ENCODE results near the gene KRT72.

Gene KRT72

GRCh38 chr12:52630008-52630500 lies 28.8 kb upstream of the KRT72 start:
- DNase-seq (ENCODE audit: low read depth): no peak

- DNase-seq (ENCODE audit: low read depth): no peak
Observed at GRCh38 chr12:52629281-52630007, 28.2 kb upstream of the KRT72 start.

- no peak for DNase-seq (ENCODE audit: low read depth)
Observed at GRCh38 chr12:52628841-52629240, 27.6 kb upstream of the KRT72 start.

GRCh38 chr12:52628111-52628507 lies 26.8 kb upstream of the KRT72 start:
- no peak for DNase-seq (ENCODE audit: low read depth)

- DNase-seq (ENCODE audit: low read depth): no peak
Observed at GRCh38 chr12:52627395-52628110, 26.3 kb upstream of the KRT72 start.

- no peak for DNase-seq (ENCODE audit: low read depth)
Observed at GRCh38 chr12:52622349-52622748, 21.1 kb upstream of the KRT72 start.

- DNase-seq (ENCODE audit: low read depth): no peak
Observed at GRCh38 chr12:52618866-52619265, 17.6 kb upstream of the KRT72 start.

GRCh38 chr12:52618216-52618615 lies 17.0 kb upstream of the KRT72 start, which contains the start of gene KRT73:
Gene KRT73 (minus strand): TSS chr12:52618559. CDS start chr12:52618524, 35 bp downstream.
- DNase-seq (ENCODE audit: low read depth): no peak

- no peak for DNase-seq (ENCODE audit: low read depth)
Observed at GRCh38 chr12:52617403-52617785, 16.1 kb upstream of the KRT72 start.

GRCh38 chr12:52616680-52617402 lies 15.6 kb upstream of the KRT72 start:
- no peak for DNase-seq (ENCODE audit: low read depth)

- DNase-seq (ENCODE audit: low read depth): no peak
Observed at GRCh38 chr12:52615912-52616311, 14.6 kb upstream of the KRT72 start.

- DNase-seq (ENCODE audit: low read depth): no peak
Observed at GRCh38 chr12:52615208-52615868, 14.1 kb upstream of the KRT72 start.

GRCh38 chr12:52614381-52615207 lies 13.3 kb upstream of the KRT72 start:
- DNase-seq (ENCODE audit: low read depth): no peak

GRCh38 chr12:52613384-52614030 lies 12.2 kb upstream of the KRT72 start:
- DNase-seq (ENCODE audit: low read depth): no peak

- no peak for DNase-seq (ENCODE audit: low read depth)
Observed at GRCh38 chr12:52612431-52613383, 11.4 kb upstream of the KRT72 start.

- no peak for DNase-seq (ENCODE audit: low read depth)
Observed at GRCh38 chr12:52611080-52611468, 9.8 kb upstream of the KRT72 start.

- DNase-seq (ENCODE audit: low read depth): no peak
Observed at GRCh38 chr12:52608826-52609630, 7.8 kb upstream of the KRT72 start.

GRCh38 chr12:52608161-52608560 lies 6.9 kb upstream of the KRT72 start:
- no peak for DNase-seq (ENCODE audit: low read depth)

- DNase-seq (ENCODE audit: low read depth): no peak
Observed at GRCh38 chr12:52607314-52607713, 6.1 kb upstream of the KRT72 start.

All from activated T-cell treated with anti-CD3 and anti-CD28 coated beads for 1 hour (primary cell).